Measurements from ENCODE around the gene CTBP2.
A peak's percentile ranks its signal among the peaks of the same experiment; 100 is the strongest.

The CTBP2 gene

DNA sequence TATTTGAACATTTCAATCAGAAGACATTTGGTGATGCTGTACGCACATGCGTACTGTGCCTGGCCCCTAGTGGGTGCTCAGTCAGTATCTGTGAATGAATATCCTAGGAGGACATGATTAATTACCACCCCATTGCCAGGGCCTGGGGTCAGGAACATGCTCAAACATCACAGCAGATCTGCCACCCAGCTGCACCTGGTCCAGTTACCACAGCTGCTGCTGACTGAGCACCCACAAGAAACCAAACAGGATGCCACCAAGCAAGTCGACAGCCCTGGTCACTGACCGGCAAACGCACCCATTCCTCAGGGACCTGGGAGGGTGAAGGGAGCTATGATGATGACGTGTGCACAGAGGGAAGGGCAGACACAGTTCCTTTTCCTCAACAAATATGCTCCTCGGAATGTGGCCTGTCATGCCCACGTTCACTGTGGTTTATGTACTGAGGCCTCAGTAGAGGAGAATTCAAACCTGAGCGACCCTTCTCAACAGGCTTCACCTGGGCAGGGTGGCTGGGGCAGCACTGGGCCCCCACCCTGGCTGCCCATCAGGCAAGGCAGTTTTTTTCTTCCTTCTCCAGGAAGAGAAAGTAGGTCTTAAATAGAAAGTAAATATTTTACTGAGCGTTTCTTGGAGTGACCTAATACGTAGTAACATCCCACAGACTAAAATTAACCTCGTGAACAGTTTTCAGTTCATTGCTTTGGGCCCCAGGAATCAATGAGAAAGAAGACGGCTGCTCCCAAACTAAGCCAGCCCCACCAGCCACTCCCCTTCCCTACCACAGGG is 13.4 kb downstream of the CTBP2 start:
- H3K4me1 Mint-ChIP-seq: peaks cover 75% of the 10 kb centered on the region
- no peaks in the 10 kb centered on the region for H3K9me3 Mint-ChIP-seq
- H3K4me3 Mint-ChIP-seq: peak overlapping the region in 1 of 3 experiments; percentile 23
- H3K27me3 Mint-ChIP-seq (ENCODE audit: low read depth): no peaks in the 10 kb centered on the region
- peaks cover 23% of the 10 kb centered on the region for H3K36me3 Mint-ChIP-seq (ENCODE audit: low read depth)
- peak overlapping the region; percentile 83 to 90 (median 87) for H3K27ac Mint-ChIP-seq
- TF ChIP-seq, protein P1, sequence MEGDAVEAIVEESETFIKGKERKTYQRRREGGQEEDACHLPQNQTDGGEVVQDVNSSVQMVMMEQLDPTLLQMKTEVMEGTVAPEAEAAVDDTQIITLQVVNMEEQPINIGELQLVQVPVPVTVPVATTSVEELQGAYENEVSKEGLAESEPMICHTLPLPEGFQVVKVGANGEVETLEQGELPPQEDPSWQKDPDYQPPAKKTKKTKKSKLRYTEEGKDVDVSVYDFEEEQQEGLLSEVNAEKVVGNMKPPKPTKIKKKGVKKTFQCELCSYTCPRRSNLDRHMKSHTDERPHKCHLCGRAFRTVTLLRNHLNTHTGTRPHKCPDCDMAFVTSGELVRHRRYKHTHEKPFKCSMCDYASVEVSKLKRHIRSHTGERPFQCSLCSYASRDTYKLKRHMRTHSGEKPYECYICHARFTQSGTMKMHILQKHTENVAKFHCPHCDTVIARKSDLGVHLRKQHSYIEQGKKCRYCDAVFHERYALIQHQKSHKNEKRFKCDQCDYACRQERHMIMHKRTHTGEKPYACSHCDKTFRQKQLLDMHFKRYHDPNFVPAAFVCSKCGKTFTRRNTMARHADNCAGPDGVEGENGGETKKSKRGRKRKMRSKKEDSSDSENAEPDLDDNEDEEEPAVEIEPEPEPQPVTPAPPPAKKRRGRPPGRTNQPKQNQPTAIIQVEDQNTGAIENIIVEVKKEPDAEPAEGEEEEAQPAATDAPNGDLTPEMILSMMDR (IDR thresholded peaks at IDR 0.05; ENCODE audit: unreplicated experiment in 3 of 3): no peak

DNA sequence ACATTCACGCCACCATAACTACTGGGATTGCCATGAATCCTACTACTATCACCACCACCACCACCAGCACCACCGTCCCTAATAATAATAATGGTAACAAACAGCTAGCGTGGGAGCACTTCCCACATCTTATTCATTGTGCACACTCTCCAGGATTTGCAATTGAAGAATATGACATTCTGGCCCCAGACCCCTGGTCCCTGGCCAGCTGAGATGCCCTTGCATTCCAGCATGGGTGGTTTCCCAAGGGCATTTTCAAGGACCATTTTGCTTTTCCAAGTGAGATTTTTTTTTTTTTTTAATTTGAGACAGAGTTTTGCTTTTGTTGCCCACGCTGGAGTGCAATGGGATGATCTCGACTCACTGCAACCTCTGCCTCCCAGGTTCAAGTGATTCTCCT is 14.7 kb downstream of the CTBP2 start:
- Mint-ChIP-seq H3K36me3 (ENCODE audit: low read depth) (peaks cover 26% of the 10 kb centered on the region), H3K27ac (peak overlapping the region; percentile 31 to 76 (median 75)), H3K9me3 (no peaks in the 10 kb centered on the region), H3K27me3 (ENCODE audit: low read depth) (no peaks in the 10 kb centered on the region), H3K4me1 (peaks cover 76% of the 10 kb centered on the region), H3K4me3 (no peak overlapping the region)
- TF ChIP-seq, protein P1 (IDR thresholded peaks at IDR 0.05; ENCODE audit: unreplicated experiment in 3 of 3): no peak

DNA sequence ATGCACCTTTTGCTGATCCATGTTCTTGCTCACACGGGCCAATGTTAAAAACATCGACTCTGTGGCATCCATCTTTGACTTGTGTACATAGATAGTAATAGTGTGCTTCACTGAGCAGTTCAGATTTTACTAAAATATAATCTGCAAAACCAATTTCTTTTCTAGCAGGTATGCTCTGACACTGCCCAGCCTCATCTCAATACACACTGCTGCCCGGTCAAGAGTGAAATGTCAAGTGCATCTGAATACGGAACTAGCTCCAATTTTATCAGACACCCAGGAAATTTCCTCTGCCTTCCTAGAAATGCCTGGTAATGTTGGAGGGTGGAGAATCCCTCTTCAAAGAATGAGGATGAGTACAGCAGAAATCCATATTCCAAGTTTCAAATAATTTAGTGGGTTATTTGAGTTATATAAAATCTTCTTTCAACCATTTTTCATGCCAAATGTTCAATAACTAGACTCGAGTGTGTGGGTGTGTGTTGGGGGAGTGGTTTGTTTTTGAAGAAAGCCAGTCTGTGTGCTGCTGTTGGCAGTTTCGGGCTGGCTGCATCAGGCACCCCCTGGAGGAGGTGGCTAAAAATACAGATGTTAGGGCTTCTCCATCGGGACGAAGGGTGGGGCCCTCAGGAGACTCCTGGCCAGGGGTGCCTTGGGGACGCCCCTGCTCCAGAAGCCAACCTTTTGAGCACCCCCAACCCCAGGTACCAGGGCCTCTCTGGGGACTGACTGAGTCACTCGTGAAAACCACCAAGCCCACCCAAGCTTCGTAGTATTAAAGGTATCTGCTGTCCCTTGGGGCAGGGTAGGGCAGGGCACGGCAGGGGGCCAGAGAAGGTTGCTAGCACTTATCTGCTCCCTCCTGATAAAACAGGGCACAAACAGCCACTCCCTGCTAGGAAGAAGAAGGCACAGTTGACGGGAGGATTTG is 15.4 kb downstream of the CTBP2 start:
- Mint-ChIP-seq H3K27ac (peak overlapping the region; percentile 75 to 78 (median 76)), H3K4me1 (peaks cover 74% of the 10 kb centered on the region), H3K9me3 (no peaks in the 10 kb centered on the region), H3K36me3 (ENCODE audit: low read depth) (peaks cover 25% of the 10 kb centered on the region), H3K4me3 (no peak overlapping the region), H3K27me3 (ENCODE audit: low read depth) (no peaks in the 10 kb centered on the region)
- TF ChIP-seq, protein P1 (IDR thresholded peaks at IDR 0.05; ENCODE audit: unreplicated experiment in 3 of 3): peak; percentile 22 to 44 (median 31)

DNA sequence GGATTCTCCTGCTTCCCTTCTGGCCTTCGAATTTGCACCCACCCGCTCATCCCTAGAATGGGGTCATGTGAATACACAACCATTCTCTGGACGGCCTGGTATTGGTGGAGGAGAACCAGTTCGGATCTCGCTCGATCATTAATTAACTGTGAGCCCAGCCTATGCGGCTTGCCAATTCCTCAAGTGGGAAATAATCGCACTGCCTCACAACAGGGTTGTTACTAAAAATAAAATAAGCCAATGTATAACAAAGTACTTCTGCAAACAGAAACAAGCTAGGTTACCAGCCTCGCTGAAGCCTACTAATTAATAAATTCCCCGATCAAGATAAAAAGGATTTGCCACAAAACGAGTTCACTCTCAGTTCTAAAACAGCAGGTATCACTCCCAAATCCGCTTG is 16.2 kb downstream of the CTBP2 start:
- H3K36me3 Mint-ChIP-seq (ENCODE audit: low read depth): peaks cover 22% of the 10 kb centered on the region
- no peaks in the 10 kb centered on the region for H3K27me3 Mint-ChIP-seq (ENCODE audit: low read depth)
- H3K27ac Mint-ChIP-seq: peak overlapping the region; percentile 75 to 78 (median 76)
- peaks cover 68% of the 10 kb centered on the region for H3K4me1 Mint-ChIP-seq
- TF ChIP-seq, protein P1 (IDR thresholded peaks at IDR 0.05; ENCODE audit: unreplicated experiment in 3 of 3): no peak
- no peaks in the 10 kb centered on the region for H3K9me3 Mint-ChIP-seq
- H3K4me3 Mint-ChIP-seq: no peak overlapping the region

DNA sequence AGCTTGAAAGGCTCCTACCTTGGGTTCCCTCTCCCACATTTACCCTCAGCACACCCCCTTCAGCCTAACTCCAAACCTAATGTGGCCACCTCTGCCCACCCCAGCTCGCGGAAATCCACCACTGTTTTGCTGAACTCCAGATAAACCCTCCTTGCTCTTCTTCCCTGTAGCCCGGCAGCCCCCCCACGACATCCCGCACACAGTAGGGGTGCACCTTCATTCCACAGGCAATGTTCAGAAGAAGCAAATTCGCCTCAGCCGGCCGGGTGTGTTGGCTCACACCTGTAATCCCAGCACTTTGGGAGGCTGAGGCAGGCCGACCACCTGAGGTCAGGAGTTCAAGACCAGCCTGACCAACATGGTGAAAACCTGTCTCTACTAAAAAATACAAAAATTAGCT is 17.4 kb downstream of the CTBP2 start:
- peaks cover 65% of the 10 kb centered on the region for H3K4me1 Mint-ChIP-seq
- peaks cover 25% of the 10 kb centered on the region for H3K36me3 Mint-ChIP-seq (ENCODE audit: low read depth)
- no peak overlapping the region for H3K27ac Mint-ChIP-seq
- TF ChIP-seq, protein P1 (IDR thresholded peaks at IDR 0.05; ENCODE audit: unreplicated experiment in 3 of 3): no peak
- no peaks in the 10 kb centered on the region for H3K27me3 Mint-ChIP-seq (ENCODE audit: low read depth)
- H3K9me3 Mint-ChIP-seq: no peaks in the 10 kb centered on the region
- H3K4me3 Mint-ChIP-seq: no peak overlapping the region
